ENCODE results near the gene PHF2. TPM values are rescaled to one million over a fixed set of nuclear protein-coding genes. Genes with fewer than 3 reads are reported as not detected.

PHF2 gene
- polyA plus RNA-seq, 1 of the 3 experiments (the other 2 are of a cell fraction): 11.2 TPM

DNA sequence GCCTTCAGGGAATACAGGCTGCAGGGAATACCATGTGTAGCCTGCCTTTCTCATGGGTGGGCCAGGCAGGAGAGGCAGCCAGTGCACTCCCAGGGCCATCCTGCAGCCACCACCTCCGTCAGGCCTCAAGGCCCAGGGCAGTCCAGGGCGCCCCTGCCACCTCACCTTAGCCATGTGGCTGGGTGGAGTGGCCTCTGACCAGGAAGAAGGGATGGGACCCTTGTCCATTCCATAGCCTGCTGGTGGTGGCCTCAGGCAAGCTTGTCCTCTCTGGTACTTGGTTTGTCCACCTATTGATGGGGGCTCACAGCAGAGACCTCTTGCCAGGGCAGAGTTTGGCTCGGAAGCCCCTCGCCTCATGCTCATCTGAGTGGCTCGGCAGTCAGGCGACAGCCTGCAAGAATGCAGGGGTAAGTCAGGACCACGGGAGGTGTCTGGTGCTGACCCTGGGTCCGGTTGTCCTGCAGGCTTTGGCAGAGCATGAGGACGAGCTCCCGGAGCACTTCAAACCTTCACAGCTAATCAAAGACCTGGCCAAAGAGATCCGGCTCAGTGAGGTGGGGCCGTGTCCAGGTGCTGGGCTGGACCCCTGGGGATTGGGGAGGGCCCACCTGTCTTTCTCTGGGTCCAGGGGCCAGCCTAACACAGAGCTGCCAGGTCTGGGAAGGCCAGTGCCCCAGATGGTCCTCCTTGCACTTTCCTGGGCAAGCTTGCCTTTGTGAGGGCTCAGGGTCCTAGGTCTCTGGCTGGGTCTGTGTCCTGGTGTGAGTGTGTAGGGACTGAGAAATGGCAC lies 82.9 kb downstream of the PHF2 start:
- no peak overlapping the region for H3K4me2 ChIP-seq
- POLR2A ChIA-PET: no interaction called here
- H3K4me1 ChIP-seq (ENCODE audit: control insufficient read depth in 1 of 2, insufficient read depth in 2 of 2, low read depth in 1 of 2, low read length in 1 of 2): no peaks in the 10 kb centered on the region
- H3K27ac ChIP-seq (ENCODE audit: low read depth in 2 of 2, low read length in 1 of 2): no peak overlapping the region
- H3K36me3 ChIP-seq (replicated peaks in 1 of 2; ENCODE audit: control insufficient read depth in 1 of 2, insufficient read depth in 2 of 2, low read length in 1 of 2): peaks cover 0 to 7% of the 10 kb centered on the region in 2 experiments
- no peaks in the 10 kb centered on the region for H3K9me2 ChIP-seq
- H3F3A ChIP-seq (replicated peaks; ENCODE audit: insufficient read depth): no peaks in the 10 kb centered on the region
- H3K4me3 ChIP-seq (ENCODE audit: low read depth in 2 of 2, low read length in 1 of 2): no peak overlapping the region
- no peaks in the 10 kb centered on the region for H4K20me1 ChIP-seq (ENCODE audit: insufficient read depth)
- no peak overlapping the region for H3K9ac ChIP-seq
- no peak for DNase-seq
- H3K27me3 ChIP-seq (ENCODE audit: insufficient read depth): no peaks in the 10 kb centered on the region
- CTCF ChIA-PET: interaction anchor here (0.8 kb wide), 1 partner anchor 303 kb away, joined by 3 read pairs; no protein-coding TSS in a partner anchor
- WGBS (ENCODE audit: low lambda C conversion rate): 97% methylated on average over 9 of the region's 12 CpGs
- no peaks in the 10 kb centered on the region for H3K9me3 ChIP-seq
- no peaks in the 10 kb centered on the region for H3K79me2 ChIP-seq (ENCODE audit: insufficient read depth)
- TF ChIP-seq NRF1 (IDR thresholded peaks at IDR 0.05; ENCODE audit: low read depth, low read length): no peak
- TF ChIP-seq GATA2 (CRISPR knock-in tag; IDR thresholded peaks at IDR 0.05): no peak
- TF ChIP-seq RAD21 (IDR thresholded peaks at IDR 0.05; ENCODE audit: low read length): no peak
- no peak for TF ChIP-seq MEF2A (IDR thresholded peaks at IDR 0.05; ENCODE audit: borderline replicate concordance, low read depth)
- no peak for TF ChIP-seq TEAD4 (IDR thresholded peaks at IDR 0.05; ENCODE audit: borderline replicate concordance, insufficient read depth)
- TF ChIP-seq, protein P1, sequence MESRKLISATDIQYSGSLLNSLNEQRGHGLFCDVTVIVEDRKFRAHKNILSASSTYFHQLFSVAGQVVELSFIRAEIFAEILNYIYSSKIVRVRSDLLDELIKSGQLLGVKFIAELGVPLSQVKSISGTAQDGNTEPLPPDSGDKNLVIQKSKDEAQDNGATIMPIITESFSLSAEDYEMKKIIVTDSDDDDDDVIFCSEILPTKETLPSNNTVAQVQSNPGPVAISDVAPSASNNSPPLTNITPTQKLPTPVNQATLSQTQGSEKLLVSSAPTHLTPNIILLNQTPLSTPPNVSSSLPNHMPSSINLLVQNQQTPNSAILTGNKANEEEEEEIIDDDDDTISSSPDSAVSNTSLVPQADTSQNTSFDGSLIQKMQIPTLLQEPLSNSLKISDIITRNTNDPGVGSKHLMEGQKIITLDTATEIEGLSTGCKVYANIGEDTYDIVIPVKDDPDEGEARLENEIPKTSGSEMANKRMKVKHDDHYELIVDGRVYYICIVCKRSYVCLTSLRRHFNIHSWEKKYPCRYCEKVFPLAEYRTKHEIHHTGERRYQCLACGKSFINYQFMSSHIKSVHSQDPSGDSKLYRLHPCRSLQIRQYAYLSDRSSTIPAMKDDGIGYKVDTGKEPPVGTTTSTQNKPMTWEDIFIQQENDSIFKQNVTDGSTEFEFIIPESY (IDR thresholded peaks at IDR 0.05; ENCODE audit: borderline replicate concordance, low read depth): no peak
- TF ChIP-seq RFX5 (IDR thresholded peaks at IDR 0.05; ENCODE audit: low read length): no peak
- TF ChIP-seq MXI1 (IDR thresholded peaks at IDR 0.05; ENCODE audit: low read depth, low read length): no peak
- no peak for TF ChIP-seq EP300 (IDR thresholded peaks at IDR 0.05; ENCODE audit: borderline replicate concordance in 1 of 2, low read depth in 1 of 2, low read length in 1 of 2)
- no peak for TF ChIP-seq FOSL2 (IDR thresholded peaks at IDR 0.05; ENCODE audit: borderline replicate concordance, low read depth)
- no peak for TF ChIP-seq POLR2AphosphoS5 (IDR thresholded peaks at IDR 0.05; ENCODE audit: low read depth, low read length)
- TF ChIP-seq, protein P2, sequence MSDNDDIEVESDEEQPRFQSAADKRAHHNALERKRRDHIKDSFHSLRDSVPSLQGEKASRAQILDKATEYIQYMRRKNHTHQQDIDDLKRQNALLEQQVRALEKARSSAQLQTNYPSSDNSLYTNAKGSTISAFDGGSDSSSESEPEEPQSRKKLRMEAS (IDR thresholded peaks at IDR 0.05; ENCODE audit: low read depth): no peak
- TF ChIP-seq, protein P3, sequence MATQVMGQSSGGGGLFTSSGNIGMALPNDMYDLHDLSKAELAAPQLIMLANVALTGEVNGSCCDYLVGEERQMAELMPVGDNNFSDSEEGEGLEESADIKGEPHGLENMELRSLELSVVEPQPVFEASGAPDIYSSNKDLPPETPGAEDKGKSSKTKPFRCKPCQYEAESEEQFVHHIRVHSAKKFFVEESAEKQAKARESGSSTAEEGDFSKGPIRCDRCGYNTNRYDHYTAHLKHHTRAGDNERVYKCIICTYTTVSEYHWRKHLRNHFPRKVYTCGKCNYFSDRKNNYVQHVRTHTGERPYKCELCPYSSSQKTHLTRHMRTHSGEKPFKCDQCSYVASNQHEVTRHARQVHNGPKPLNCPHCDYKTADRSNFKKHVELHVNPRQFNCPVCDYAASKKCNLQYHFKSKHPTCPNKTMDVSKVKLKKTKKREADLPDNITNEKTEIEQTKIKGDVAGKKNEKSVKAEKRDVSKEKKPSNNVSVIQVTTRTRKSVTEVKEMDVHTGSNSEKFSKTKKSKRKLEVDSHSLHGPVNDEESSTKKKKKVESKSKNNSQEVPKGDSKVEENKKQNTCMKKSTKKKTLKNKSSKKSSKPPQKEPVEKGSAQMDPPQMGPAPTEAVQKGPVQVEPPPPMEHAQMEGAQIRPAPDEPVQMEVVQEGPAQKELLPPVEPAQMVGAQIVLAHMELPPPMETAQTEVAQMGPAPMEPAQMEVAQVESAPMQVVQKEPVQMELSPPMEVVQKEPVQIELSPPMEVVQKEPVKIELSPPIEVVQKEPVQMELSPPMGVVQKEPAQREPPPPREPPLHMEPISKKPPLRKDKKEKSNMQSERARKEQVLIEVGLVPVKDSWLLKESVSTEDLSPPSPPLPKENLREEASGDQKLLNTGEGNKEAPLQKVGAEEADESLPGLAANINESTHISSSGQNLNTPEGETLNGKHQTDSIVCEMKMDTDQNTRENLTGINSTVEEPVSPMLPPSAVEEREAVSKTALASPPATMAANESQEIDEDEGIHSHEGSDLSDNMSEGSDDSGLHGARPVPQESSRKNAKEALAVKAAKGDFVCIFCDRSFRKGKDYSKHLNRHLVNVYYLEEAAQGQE (IDR thresholded peaks at IDR 0.05; ENCODE audit: low read depth, low read length): no peak
- no peak for TF ChIP-seq CHD2 (IDR thresholded peaks at IDR 0.05; ENCODE audit: low read length, partially characterized antibody)
- no peak for TF ChIP-seq EZH2phosphoT487 (IDR thresholded peaks at IDR 0.05; ENCODE audit: borderline replicate concordance, low read depth)
- TF ChIP-seq TCF12 (IDR thresholded peaks at IDR 0.05): no peak
- TF ChIP-seq, protein P4, sequence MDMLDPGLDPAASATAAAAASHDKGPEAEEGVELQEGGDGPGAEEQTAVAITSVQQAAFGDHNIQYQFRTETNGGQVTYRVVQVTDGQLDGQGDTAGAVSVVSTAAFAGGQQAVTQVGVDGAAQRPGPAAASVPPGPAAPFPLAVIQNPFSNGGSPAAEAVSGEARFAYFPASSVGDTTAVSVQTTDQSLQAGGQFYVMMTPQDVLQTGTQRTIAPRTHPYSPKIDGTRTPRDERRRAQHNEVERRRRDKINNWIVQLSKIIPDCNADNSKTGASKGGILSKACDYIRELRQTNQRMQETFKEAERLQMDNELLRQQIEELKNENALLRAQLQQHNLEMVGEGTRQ (IDR thresholded peaks at IDR 0.05; ENCODE audit: borderline replicate concordance, low read depth, low read length): no peak
- TF ChIP-seq, protein P5, sequence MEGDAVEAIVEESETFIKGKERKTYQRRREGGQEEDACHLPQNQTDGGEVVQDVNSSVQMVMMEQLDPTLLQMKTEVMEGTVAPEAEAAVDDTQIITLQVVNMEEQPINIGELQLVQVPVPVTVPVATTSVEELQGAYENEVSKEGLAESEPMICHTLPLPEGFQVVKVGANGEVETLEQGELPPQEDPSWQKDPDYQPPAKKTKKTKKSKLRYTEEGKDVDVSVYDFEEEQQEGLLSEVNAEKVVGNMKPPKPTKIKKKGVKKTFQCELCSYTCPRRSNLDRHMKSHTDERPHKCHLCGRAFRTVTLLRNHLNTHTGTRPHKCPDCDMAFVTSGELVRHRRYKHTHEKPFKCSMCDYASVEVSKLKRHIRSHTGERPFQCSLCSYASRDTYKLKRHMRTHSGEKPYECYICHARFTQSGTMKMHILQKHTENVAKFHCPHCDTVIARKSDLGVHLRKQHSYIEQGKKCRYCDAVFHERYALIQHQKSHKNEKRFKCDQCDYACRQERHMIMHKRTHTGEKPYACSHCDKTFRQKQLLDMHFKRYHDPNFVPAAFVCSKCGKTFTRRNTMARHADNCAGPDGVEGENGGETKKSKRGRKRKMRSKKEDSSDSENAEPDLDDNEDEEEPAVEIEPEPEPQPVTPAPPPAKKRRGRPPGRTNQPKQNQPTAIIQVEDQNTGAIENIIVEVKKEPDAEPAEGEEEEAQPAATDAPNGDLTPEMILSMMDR (IDR thresholded peaks at IDR 0.05): no peak
- TF ChIP-seq, protein P6, sequence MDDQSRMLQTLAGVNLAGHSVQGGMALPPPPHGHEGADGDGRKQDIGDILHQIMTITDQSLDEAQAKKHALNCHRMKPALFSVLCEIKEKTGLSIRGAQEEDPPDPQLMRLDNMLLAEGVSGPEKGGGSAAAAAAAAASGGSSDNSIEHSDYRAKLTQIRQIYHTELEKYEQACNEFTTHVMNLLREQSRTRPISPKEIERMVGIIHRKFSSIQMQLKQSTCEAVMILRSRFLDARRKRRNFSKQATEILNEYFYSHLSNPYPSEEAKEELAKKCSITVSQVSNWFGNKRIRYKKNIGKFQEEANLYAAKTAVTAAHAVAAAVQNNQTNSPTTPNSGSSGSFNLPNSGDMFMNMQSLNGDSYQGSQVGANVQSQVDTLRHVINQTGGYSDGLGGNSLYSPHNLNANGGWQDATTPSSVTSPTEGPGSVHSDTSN (IDR thresholded peaks at IDR 0.05): no peak
- H2AFZ ChIP-seq (ENCODE audit: low read depth): no peak overlapping the region

All from SK-N-SH (cell line).